Inflammatory macrophage (primary cell): Measurements from ENCODE around the gene CTBP1.

ENCODE experiments used
- DNase-seq, 2 donors: peaks; one replicate each; pipeline ENCODE4 v3.0.0-alpha.2; 2020 to 2022

The CTBP1 gene

GRCh38 chr4:1172971-1173757 is 75.8 kb downstream of the CTBP1 start:
- DNase-seq: no peak

- DNase-seq: peak in 1 of 2 donors; percentile 46
Observed at GRCh38 chr4:1172228-1172851, 76.6 kb downstream of the CTBP1 start, which contains the start of gene SPON2. TSS of gene SPON2 (minus strand) at chr4:1172583.

DNA sequence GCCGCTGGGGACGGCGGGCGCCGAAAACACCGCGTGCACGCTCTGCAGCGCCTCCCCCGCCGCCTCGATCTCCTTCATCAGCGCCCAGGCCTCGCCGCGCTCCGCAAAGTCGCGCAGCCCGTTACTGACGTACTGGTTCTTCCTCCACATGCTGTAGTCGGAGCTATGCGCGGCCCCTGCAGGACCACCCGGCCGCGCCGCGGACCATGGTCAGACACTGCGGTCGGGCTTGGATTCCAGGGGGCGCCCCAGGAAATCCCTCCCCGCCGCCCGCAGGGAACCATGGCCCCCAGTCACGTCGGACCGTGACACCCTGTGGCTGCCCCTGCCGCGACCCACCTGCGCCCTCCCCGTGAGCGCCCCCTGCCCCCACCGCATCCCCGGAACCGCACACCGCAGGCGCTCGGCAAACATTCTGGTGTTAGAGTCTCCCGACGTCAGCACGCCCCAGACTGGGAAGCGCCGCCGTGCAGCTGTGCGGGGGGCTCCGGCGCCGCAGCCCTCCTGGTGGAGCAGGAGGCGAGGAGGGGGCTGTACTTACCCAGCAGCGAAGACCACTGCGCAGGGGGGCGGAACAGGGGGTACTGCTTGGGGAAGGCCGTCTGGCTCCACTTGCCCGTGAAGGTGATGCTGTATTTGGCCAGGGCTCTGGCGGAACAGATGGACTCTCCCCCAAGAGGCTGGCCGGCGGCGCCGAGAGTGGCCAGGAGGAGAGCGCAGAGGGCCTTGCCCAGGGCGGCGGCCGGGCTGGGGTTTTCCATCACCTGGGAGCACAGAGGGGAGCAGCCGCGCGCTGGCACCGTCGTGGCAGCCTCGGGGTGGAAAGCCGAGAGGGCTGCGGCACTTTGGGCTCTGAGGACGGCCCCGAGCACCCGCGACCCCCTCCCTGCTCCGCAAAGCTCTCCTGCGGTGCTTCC is 77.4 kb downstream of the CTBP1 start:
- DNase-seq: peak in 1 of 2 donors; percentile 30

DNA sequence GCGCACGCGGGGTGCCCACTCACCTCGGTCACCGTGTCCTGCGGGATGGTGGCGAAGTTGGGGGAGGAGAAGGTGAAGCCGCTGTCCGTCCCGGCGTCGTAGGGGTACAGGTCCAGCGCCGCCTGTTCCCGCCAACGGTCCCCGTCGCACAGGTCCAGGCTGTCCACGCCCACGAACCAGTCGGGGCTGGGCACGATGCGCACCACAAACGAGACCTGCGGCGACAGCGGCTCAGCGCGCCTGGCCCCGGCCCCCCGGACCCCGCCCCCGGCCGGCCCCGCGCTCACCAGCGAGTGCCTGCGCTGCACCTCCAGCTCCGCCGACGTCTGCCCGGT is 78.0 kb downstream of the CTBP1 start:
- no peak for DNase-seq

DNA sequence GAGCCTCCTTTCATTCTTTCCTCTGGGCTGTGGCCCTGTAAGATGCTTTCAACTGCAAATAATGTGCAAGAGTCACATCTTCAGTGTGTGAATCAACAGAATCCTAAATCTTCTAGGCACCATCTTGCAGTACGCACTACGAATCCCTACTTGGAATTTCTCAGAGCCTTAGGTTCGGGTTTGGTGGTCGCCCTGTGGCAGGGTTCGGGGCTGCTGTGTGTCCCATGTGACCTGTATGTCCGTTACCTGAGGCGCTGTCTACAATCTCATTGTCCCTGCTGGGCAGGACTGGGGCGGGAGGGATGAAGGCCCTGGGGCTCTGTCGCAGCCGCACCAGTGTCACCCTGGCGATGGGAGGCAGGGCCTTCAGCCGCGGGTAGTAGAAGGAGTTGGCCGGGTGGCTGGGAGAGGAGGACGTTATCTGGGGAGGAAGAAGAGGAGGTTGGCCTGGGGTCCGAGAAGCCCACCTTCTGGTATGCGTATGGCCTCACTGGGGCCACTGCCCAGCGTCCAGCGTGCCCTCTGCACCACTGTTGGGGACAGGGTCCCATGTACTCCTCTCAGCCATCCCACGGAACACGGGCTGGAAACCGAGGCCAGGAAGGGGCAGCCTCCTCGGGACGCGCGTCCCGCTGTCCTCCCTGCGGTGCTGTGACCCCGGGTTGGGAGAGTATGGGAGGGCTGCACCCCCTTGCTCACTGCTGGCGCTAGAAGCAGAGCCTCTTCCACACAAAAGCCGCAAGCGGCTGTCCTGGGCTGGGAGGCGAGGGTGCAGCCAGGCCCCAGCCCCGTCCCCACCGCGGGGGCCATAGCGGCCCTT is 78.6 kb downstream of the CTBP1 start:
- DNase-seq: no peak

DNA sequence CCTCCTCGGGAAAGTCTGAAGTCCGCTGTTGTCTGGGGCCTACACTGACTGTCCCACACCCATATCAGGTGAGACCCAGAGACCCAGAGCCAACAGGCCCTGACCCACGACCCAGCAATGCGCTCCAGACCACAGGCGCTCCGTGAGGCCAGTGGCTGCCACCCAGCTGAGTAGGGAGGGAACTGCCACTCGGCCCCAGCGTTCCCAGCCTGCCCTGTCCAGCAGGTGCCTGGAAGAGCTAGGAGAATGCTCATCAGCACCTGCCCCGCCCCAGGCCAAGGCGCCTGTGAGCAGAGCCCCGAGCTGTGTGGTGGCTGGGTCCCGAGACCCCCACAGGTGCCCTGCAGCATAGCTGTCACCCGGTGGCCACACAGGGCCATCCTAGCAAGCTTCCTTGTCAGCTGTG is 79.2 kb downstream of the CTBP1 start:
- DNase-seq: no peak

GRCh38 chr4:1169171-1169671 is 79.7 kb downstream of the CTBP1 start:
- no peak for DNase-seq

DNA sequence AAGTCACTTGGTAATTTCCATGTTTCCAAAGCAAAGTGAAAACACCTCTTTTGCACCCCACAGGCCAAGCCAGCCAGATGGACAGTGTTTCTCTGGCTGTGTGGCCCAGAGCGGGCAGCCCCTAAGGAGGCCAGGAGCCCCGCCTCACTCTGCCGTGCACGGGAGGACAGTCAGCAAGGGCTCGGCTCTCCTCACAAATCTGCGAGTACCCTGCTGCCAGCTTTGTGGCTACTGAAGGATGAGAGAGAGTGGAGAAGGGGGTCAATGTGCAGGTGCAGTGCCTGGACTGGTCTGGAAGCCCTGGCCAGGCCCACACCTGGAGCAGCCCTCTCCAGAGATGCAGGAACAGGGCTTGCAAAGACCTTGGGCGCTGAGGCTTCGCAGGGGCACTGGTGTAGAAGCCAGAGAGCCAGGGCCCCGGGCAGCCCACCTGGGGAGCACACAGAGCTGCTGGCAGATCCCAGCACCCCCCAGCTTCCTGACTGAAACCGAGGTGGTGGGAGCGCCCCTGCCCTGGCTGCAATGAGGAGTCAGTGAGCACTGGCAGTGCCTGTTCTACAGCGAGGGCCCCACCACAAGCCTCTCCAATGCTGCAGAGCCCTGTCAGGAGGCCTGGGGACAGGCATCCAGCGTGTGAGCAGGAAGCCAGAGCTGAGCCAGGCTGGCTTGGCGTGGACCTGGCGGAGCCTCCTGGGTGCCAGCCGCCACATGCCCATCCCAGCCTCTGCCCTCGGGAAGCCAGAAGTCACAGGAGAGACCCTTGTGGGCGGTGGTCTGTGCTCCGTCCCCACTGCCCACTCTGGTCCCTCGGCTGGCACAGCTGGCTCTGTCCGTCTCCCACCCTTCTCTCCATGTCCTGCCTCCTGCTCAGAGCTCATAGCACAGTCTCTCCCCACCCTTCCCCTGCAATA is 80.5 kb downstream of the CTBP1 start:
- DNase-seq: no peak

DNA sequence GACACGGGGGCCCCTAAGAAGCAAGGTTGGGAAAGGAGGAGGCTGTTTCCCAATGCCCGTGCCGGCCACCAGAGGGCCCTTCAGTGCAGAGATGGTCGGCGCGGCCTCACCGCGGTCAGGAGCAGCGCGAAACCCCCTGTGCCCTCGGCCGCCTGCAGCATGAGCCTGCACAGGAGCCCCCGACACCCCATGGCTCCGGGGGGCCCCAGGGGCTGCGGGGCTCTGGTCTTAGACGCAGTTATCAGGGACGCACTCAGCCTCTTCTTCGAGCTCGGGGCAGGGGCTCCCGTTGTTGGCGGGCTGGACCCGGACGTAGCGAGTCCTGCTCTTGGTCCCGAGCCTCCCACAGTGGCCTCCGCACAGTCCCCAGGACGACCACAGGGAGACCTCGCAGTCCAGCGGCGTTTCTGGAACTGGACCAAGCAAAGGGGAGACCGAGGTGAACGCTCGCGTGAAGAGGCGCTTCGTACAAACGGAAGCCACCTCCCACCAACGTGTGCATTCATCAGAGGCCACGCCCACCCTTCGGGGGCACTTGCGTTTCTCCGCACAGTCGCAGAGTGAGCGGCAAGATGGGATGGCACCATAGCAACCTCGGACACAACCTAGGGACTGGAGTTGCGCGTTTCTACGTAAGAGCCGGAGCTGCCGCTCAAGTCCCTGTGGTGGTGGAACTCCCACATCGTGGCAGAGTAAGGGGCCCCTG is 81.5 kb downstream of the CTBP1 start:
- peak; percentile 82 to 85 for DNase-seq

- DNase-seq: no peak
Observed at GRCh38 chr4:1166509-1167243, 82.3 kb downstream of the CTBP1 start.

DNA sequence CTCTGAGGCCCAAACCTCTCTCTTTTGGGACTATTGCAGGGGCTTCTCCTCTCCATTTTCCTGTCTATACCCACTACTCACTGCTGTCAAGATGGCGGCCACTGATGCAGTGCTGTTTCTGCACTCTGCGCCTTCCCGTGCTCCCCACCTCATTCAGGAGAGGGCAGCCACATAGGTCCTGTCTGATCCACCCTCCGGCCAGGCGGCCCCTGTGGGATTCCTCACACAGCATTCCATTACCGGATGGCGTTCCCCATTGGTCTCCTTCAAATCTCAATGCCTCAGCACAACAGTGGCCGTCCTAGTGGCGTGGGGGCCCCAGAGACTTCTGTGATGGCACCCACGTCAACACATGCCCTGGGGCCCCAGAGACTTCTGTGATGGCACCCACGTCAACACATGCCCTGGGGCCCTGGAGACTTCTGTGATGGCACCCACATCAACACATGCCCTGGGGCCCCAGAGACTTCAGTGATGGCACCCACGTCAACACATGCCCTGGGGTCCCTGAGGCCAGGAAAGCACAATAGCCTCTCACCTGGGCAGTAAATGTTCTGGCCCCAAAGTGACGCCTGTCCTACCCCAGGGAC is 83.9 kb downstream of the CTBP1 start:
- no peak for DNase-seq

DNA sequence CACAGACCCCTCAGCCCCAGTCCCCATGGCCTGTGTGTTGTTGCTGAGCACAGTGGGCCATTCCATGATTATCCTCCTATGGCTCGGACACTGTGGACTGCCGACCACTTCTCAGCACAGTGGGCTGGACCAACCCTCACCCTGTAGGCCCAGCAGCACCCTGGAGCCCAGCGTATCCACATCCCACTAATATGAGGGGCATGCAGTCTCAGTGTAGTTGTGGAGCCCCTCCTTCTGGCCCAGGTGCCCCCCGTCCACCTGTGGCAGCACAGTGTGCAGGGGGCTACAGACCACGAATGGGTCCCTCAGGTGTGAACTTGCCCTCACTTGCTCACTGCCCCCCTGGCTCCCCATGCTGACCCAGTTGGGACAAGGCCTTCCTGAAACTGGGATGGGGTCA is 84.5 kb downstream of the CTBP1 start:
- no peak for DNase-seq

- no peak for DNase-seq
Observed at GRCh38 chr4:1164040-1164439, 84.9 kb downstream of the CTBP1 start.
